Activated T-cell treated with anti-CD3 and anti-CD28 coated beads, Interleukin-2, amount 50 U/mL, for 24 hours (primary cell): ENCODE measurements around the gene ERVH48-1.
"Not testable (repeated sequence)": the region's sequence is repeated elsewhere in the genome, so short reads cannot be mapped to it uniquely, and the experiment has no call there.

Source experiments
- DNase-seq: peaks from one replicate; pipeline ENCODE4 v3.0.0-alpha.2; 2020
- H3K27ac Mint-ChIP-seq: 2 replicates; pipeline ENCODE4 v1.8.0; 2020; ENCODE audit warnings: mild to moderate bottlenecking, mixed read lengths
- H3K27me3 Mint-ChIP-seq: 2 replicates; pipeline ENCODE4 v1.8.0; 2020; ENCODE audit warnings: mixed read lengths
- H3K36me3 Mint-ChIP-seq: 2 replicates; pipeline ENCODE4 v1.8.0; 2020; ENCODE audit warnings: low read depth, mixed read lengths
- H3K4me1 Mint-ChIP-seq: 2 replicates; pipeline ENCODE4 v1.8.0; 2020; ENCODE audit warnings: low read depth, mixed read lengths
- H3K4me3 Mint-ChIP-seq: 2 replicates; pipeline ENCODE4 v1.8.0; 2020; ENCODE audit warnings: mild to moderate bottlenecking, moderate library complexity, mixed read lengths
- H3K9me3 Mint-ChIP-seq: 2 replicates; pipeline ENCODE4 v1.8.0; 2020; ENCODE audit warnings: mixed read lengths

The ERVH48-1 gene

DNA sequence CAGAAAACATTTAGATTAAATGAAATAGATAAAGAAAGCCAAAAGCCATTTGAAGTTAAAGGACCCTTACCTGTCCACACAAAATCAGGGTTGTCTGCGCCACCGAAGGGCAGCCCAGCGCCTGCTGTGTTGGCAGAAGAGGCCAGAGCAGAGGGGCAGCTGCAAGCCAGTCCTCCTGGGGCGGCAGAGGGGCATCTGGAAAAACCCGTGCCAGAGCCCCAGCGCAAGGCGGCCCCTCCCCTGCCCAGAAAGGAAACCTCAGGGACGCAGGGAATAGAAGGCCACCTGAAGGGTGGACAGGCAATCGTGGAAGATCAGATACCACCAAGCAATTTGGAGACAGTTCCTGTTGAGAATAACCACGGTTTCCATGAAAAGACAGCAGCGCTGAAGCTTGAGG is 21.6 kb downstream of the ERVH48-1 start:
- no peak for DNase-seq
- H3K27me3 Mint-ChIP-seq, result no peaks in the 10 kb centered on the region
- H3K4me1 Mint-ChIP-seq, result peaks cover 2% of the 10 kb centered on the region
- H3K4me3 Mint-ChIP-seq, result no peak overlapping the region
- H3K36me3 Mint-ChIP-seq, result peaks cover 81% of the 10 kb centered on the region
- H3K27ac Mint-ChIP-seq, result no peak overlapping the region
- H3K9me3 Mint-ChIP-seq, result no peaks in the 10 kb centered on the region

DNA sequence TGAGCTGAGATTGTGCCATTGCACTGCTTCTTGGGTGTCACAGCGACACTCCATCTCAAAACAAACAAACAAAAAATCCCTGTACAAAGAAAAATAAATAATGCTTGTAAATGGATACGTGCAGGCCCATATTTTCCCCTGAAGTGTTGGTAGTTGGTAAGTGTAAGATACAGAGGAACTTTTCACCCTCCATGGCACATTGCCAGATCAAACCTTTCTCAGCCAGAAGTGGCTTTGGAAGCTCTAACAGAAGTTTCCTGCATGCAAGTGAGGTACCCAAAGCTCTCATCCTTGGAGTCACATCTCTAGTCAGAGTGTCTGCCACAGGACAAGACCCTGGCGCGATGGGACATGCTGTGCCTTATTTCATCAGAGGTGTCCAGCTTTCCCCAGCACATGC is 25.0 kb downstream of the ERVH48-1 start:
- Mint-ChIP-seq H3K9me3 (no peaks in the 10 kb centered on the region), H3K36me3 (peaks cover 72% of the 10 kb centered on the region)

DNA sequence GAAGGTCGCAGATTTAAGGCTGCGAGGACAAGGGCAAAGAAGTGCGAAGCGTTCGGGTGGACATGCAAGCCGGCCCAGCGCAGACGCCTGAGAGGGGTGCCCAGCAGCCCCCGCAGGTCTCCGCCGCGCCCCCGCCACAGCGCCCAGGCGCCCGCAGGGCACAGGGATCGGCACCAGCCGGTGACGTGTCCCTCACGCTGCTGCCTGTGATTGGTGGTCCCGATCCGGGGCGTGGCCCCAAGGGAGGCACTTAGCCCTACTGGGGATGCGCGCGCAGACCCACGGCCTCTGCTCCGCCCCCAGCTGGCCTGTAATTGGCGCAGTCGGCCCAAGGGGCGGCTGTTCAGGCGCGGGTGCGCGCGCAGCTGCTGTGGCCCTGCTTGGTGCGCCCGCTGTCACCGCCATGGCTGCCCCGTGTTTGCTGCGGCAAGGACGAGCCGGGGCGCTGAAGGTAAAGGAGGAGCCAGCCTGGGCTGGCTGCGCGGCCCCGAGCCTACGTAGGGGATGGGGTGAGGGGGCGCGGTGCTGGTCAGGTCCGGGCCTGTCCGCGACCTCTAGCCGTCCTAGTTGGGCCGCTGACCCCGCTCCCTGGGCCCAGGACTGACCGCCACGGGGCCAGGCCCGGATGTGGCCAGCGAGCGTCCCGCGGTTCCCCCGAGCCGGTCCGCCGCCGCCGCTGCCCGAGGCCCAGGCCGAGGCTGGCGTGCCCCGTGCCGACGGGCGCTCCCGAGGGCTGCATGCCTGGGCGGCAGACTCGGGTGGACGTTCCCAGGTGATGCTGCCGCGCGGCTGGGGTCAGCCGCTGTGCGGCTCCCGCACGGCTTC is 32.3 kb downstream of the ERVH48-1 start, which contains the start of gene NDUFV3:
TSS of gene NDUFV3 (plus strand) at position 379 of the 825 bp plus-strand sequence. CDS start at position 404, 25 bp downstream.
- Mint-ChIP-seq H3K27ac (peak within 1 kb of the TSS; percentile 92), H3K9me3 (no peaks in the 10 kb centered on the region), H3K4me3 (peak within 1 kb of the TSS; percentile 88), H3K36me3 (peaks cover 29% of the 10 kb centered on the region), H3K27me3 (no peaks in the 10 kb centered on the region), H3K4me1 (peaks cover 20% of the 10 kb centered on the region)
- peak; percentile 100 for DNase-seq

More for the DNA sequence above, 25.0 kb downstream of the ERVH48-1 start:
- DNase-seq, result no peak
- Mint-ChIP-seq H3K4me1 (peaks cover 14% of the 10 kb centered on the region), H3K27me3 (no peaks in the 10 kb centered on the region), H3K4me3 (no peak overlapping the region), H3K27ac (no peak overlapping the region)

DNA sequence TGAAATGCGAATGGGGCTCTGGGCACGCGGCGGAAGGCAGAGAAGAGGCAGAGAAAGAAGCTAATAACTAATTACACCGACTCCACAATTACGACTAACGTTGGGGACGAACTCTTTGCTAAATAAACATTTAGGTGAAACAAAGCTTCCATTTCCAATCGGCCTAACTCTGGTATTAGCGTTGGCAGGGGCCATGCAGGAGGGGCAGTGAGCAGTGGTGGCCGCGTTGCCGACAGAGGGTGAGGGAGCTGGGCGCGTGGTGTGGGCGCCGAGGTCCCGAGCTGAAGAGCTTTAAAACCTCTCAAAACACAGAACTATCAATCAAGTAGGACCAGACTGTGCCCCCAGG is 32.9 kb downstream of the ERVH48-1 start:
- H3K4me1 Mint-ChIP-seq, result peaks cover 17% of the 10 kb centered on the region
- H3K36me3 Mint-ChIP-seq, result peaks cover 23% of the 10 kb centered on the region
- H3K27ac Mint-ChIP-seq, result peak overlapping the region; percentile 92
- no peaks in the 10 kb centered on the region for H3K9me3 Mint-ChIP-seq
- H3K4me3 Mint-ChIP-seq, result peak overlapping the region; percentile 88
- DNase-seq, result no peak
- no peaks in the 10 kb centered on the region for H3K27me3 Mint-ChIP-seq

DNA sequence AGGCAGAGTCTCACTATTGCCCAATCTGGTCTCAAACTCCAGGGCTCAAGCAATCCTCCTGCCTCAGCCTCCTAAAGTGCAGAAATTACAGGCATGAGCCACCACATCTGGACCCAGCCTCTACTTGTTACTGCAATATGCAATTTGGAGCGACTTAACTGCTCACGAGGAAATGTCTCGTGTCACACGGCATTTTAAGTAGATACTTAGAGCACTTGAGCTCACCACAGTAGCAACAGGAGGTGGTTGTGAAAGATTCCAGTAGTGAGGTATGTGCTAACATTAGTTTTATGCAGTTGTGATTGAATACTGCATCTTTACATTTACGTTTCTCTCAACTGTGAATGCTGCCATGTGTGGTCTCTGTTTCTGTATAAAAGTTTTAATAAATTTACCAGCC is 38.1 kb downstream of the ERVH48-1 start:
- Mint-ChIP-seq H3K4me3 (no peak overlapping the region), H3K27me3 (no peaks in the 10 kb centered on the region), H3K9me3 (no peaks in the 10 kb centered on the region), H3K36me3 (no peaks in the 10 kb centered on the region), H3K27ac (no peak overlapping the region), H3K4me1 (peaks cover 2% of the 10 kb centered on the region)
- no peak for DNase-seq

DNA sequence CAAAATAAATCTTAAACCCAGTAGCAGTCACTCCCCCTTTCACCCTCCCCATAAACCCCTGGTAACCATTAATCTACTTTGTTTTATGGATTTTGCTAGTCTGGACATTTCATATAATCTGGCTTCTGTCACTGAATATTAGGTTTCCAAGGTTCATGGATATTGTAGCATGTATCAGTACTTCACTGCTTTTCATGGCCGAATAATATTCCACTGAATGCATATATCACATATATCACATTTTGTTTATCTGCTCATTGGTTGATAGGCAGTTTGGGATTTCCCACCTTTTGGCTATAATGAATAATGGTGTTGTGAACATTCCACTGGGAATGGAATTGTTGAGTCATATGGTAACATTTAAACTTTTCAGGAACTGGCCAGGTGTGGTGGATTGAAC is 41.5 kb downstream of the ERVH48-1 start:
- H3K4me3 Mint-ChIP-seq, result no peak overlapping the region
- H3K9me3 Mint-ChIP-seq, result no peaks in the 10 kb centered on the region
- H3K27me3 Mint-ChIP-seq, result no peaks in the 10 kb centered on the region
- peaks cover 16% of the 10 kb centered on the region for H3K36me3 Mint-ChIP-seq
- DNase-seq, result no peak
- no peak overlapping the region for H3K27ac Mint-ChIP-seq
- peaks cover 19% of the 10 kb centered on the region for H3K4me1 Mint-ChIP-seq

DNA sequence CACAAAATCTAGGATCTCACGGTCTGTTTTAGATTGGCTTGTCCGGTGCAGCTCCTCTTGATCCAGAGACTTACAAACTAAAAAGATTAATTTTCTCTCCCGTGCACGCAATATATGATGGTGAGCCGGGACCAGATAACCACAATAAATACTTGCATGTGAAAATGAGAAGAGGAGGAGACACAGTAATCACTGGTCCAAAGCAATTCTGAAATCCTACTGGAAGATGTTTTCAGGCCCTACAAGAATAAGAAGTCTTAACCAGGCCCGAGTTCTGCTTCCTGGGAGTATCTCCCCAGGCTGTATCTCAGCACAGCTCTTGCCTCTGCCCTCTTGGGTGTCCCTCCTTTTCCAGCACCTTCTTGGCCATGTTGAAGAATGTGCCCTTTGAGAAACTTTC is 45.1 kb downstream of the ERVH48-1 start:
- peak overlapping the region; percentile 94 for H3K27ac Mint-ChIP-seq

DNA sequence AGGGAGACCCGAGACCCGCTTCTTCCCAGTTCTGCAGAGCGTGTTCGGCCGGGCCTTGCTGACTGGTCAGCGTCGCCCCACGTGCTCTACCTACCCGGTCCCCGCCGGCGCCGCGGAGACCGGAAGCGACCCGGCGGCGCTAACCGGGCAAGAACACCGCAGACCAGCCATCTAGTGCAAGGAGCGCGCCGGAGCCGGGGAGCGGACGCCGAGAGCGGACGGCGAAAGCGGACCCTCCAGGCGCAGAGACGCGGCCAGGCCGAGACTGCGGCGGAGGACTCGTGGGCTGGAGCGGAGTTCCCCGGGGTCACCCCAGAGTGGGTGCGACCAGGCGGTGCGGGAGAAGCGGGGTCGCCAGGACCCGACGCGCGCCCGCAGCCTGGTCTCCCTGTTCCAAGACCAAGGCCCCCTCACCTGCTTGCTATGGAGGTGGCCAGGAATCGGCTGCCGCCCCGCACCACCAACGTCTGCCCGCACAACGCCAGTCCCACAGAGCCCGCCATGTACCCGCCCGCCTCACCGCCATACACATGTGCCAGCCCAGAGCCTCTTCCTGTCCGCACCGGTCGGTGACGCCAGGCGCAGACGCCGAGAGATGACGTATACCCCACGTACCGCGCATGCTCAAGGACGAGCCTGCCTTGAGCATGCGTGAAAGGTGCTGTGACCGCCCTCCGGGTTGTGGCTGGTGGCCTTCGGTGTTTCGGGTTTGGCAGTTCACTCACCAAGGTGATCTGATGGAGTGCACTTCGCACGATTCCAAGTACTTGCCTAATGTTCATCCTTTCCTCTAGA is 46.2 kb downstream of the ERVH48-1 start, which contains the start of gene WDR4:
TSS of gene WDR4 (minus strand) at position 547 of the 795 bp plus-strand sequence. CDS start at position 503, 44 bp downstream.
- H3K4me1 Mint-ChIP-seq, result peaks cover 33% of the 10 kb centered on the region
- peak; percentile 99 for DNase-seq
- peak within 1 kb of the TSS; percentile 92 for H3K4me3 Mint-ChIP-seq
- H3K9me3 Mint-ChIP-seq, result no peaks in the 10 kb centered on the region
- peak within 1 kb of the TSS; percentile 94 for H3K27ac Mint-ChIP-seq
- H3K27me3 Mint-ChIP-seq, result no peaks in the 10 kb centered on the region
- peaks cover 63% of the 10 kb centered on the region for H3K36me3 Mint-ChIP-seq

More for the DNA sequence above, 45.1 kb downstream of the ERVH48-1 start:
- Mint-ChIP-seq H3K4me1 (peaks cover 29% of the 10 kb centered on the region), H3K4me3 (peak overlapping the region; percentile 92), H3K27me3 (no peaks in the 10 kb centered on the region), H3K9me3 (no peaks in the 10 kb centered on the region), H3K36me3 (peaks cover 51% of the 10 kb centered on the region)
- no peak for DNase-seq

DNA sequence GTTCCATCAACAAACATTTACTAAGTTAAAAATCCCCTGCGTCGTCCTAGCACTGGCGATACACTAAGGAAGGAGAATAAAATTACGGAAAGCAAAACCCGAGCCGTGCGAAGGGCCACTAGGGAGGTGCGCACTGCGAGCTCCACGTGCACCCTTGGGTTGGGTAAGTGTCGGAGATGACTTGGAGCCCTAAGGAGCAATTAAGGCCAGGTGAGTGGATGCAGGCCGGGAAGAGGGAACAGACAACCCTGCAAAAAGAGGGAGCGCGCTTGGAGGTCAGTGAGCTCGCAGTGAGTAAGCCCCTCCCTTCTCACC is 46.8 kb downstream of the ERVH48-1 start:
- no peaks in the 10 kb centered on the region for H3K9me3 Mint-ChIP-seq
- no peaks in the 10 kb centered on the region for H3K27me3 Mint-ChIP-seq
- peaks cover 33% of the 10 kb centered on the region for H3K4me1 Mint-ChIP-seq
- peak overlapping the region; percentile 92 for H3K4me3 Mint-ChIP-seq
- H3K27ac Mint-ChIP-seq, result peak overlapping the region; percentile 94
- no peak for DNase-seq
- H3K36me3 Mint-ChIP-seq, result peaks cover 69% of the 10 kb centered on the region

DNA sequence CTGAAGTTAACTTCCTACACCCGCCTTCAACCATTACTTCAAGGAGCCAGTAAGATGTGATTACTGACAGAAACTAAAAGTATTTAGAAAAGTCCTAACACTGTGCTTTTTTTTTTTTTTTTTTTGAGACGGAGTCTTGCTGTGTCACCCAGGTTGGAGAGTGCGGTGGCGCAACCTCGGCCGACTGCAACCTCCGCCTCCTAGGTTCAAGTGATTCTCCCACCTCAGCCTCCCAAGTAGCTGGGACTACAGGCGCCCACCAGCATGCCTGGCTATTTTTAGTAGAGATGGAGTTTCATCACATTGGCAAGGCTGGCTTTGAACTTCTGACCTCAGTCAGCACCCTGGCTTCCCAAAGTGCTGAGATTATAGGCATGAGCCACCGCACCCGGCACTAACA is 49.6 kb downstream of the ERVH48-1 start:
- H3K4me1 Mint-ChIP-seq, result peaks cover 32% of the 10 kb centered on the region
- not testable (repeated sequence) for H3K4me3 Mint-ChIP-seq, H3K9me3 Mint-ChIP-seq, DNase-seq, H3K27me3 Mint-ChIP-seq
- H3K36me3 Mint-ChIP-seq, result peaks cover 97% of the 10 kb centered on the region
- peak overlapping the region; percentile 40 for H3K27ac Mint-ChIP-seq

DNA sequence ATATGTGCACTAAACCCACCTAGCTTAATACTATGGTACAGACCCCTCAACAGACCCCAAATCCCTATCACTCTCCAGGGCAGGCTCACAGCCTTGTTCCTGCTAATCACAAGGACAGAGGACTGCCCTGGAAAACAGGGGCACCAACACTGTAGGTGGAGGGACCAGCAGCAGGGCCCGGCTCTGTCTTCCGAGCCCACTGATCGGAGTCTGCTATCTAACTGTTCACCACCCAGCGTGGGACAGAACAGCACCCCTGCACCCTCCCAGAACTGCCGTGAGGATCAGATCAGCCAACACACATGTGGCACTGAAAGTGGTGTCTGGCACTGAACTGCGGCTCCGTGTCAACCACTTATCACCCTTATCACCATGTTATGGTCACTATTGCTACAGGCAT is 52.3 kb downstream of the ERVH48-1 start:
- Mint-ChIP-seq H3K4me1 (peaks cover 24% of the 10 kb centered on the region), H3K36me3 (peaks cover 100% of the 10 kb centered on the region), H3K27me3 (no peaks in the 10 kb centered on the region), H3K27ac (no peak overlapping the region), H3K4me3 (no peak overlapping the region), H3K9me3 (no peaks in the 10 kb centered on the region)
- no peak for DNase-seq

DNA sequence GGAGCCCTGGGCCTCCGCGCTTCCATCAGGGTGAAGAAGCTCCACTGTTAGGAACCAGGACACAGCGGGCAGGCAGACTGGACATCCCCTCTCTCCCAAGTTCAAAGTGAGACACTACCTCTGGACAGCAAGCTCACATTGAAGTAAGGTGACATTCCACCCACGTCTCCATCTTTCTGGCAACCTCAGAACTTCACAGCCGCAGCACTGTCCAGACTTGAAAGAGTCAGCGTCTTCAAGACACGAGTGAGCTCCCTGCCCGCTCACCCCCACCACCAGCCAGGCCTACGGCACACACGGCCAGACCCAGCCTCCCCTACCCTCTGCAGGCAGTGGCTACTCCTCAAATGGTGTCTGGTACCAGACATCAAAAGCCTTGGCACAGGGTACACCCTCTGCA is 57.2 kb downstream of the ERVH48-1 start:
- peak overlapping the region; percentile 62 for H3K27ac Mint-ChIP-seq
- no peak for DNase-seq
- peaks cover 37% of the 10 kb centered on the region for H3K4me1 Mint-ChIP-seq
- no peak overlapping the region for H3K4me3 Mint-ChIP-seq
- no peaks in the 10 kb centered on the region for H3K27me3 Mint-ChIP-seq
- no peaks in the 10 kb centered on the region for H3K9me3 Mint-ChIP-seq
- H3K36me3 Mint-ChIP-seq, result peaks cover 97% of the 10 kb centered on the region
